GM12878 (cell line): Measurements from ENCODE around the gene RIPK4. TPM values are rescaled to one million over a fixed set of nuclear protein-coding genes. Genes with fewer than 3 reads are reported as not detected.

Experiments used
- ATAC-seq: fragments of 200-7000 bp; cut with Tn5 transposase; 3 replicates; pipeline ENCODE4 v1.9.1; 2020; ENCODE audit warnings: mild to moderate bottlenecking, moderate library complexity
- BruUV-seq: library from RNA; stranded (reverse); fragments of 400-500 nt; replicated peaks from 2 replicates; lab custom pipeline; 2021; lab: Mats Ljungman, UMichigan
- CTCF ChIA-PET: fragments of 300-600 bp; sonication (Branson Sonifier 250); formaldehyde crosslinking; extraction: SDS; loops from one replicate; lab custom pipeline; 2021; ENCODE audit warnings: inconsistent platforms; lab: Yijun Ruan, JAX
- POLR2A ChIA-PET: fragments of 350-600 bp; formaldehyde crosslinking; extraction: SDS; loops from one replicate; lab custom pipeline; 2021; ENCODE audit warnings: inconsistent platforms; lab: Charles Lee
- RAD21 ChIA-PET: fragments of 300-600 bp; sonication (Branson Sonifier 250); formaldehyde crosslinking; loops from one replicate; lab custom pipeline; 2023; ENCODE audit warnings: antibody characterized with exemption; ENCODE audit not compliant: unreplicated experiment; lab: Charles Lee
- SMC1A ChIA-PET: fragments of 300-600 bp; sonication (Branson Sonifier 250); formaldehyde crosslinking; loops from one replicate; lab custom pipeline; 2023; ENCODE audit not compliant: unreplicated experiment, uncharacterized antibody; lab: Charles Lee
- DNase-seq: peaks from one replicate; pipeline ENCODE4 v3.0.0-alpha.2; 2011; ENCODE audit warnings: low read depth, low spot score
- FAIRE-seq: peaks from 3 replicates; lab custom pipeline; 2011; peaks lifted over from hg19 to GRCh38; lab: Jason Lieb, UNC
- H2AFZ ChIP-seq: 2 replicates; pipeline ENCODE4 v1.6.0; 2011; ENCODE audit warnings: low read depth, low read length, control low read depth; ENCODE audit not compliant: control insufficient read depth
- H3K27ac ChIP-seq: 2 replicates; pipeline ENCODE4 v1.5.1; 2011; ENCODE audit warnings: control low read depth; ENCODE audit not compliant: control insufficient read depth, insufficient read depth
- H3K27me3 ChIP-seq, 2 experiments: replicated peaks in 1 of 2; 2 replicates each; pipeline versions ENCODE4 v1.6.0 to v1.6.1; 2011; ENCODE audit warnings: low read length in 1 of 2; ENCODE audit not compliant: control insufficient read depth in 2 of 2, insufficient read depth in 2 of 2
- H3K36me3 ChIP-seq, 2 experiments: 2 replicates each; pipeline ENCODE4 v1.5.1; 2011; ENCODE audit warnings: low read length in 1 of 2; ENCODE audit not compliant: control insufficient read depth in 2 of 2, insufficient read depth in 2 of 2
- H3K4me1 ChIP-seq: 2 replicates; pipeline ENCODE4 v1.6.1; 2011; ENCODE audit warnings: mild to moderate bottlenecking, low read length, moderate library complexity, mixed read lengths; ENCODE audit not compliant: control insufficient read depth, insufficient read depth
- H3K4me2 ChIP-seq: 2 replicates; pipeline ENCODE4 v1.6.0; 2011; ENCODE audit warnings: control low read depth; ENCODE audit not compliant: control insufficient read depth, insufficient read depth
- H3K4me3 ChIP-seq: fragments of 200-600 bp; sonication (generic); 2 replicates; pipeline ENCODE4 v1.5.1; 2016
- H3K79me2 ChIP-seq: 2 replicates; pipeline ENCODE4 v1.6.0; 2011; ENCODE audit warnings: low read length; ENCODE audit not compliant: control insufficient read depth, insufficient read depth
- H3K9ac ChIP-seq: 2 replicates; pipeline ENCODE4 v1.8.0; 2011; ENCODE audit warnings: low read length, control low read depth, mixed read lengths; ENCODE audit not compliant: control insufficient read depth, insufficient read depth
- H3K9me3 ChIP-seq: replicated peaks from 3 replicates; pipeline ENCODE4 v1.5.1; 2011; ENCODE audit warnings: mild to moderate bottlenecking, low read length; ENCODE audit not compliant: control insufficient read depth, insufficient read depth
- H4K20me1 ChIP-seq: 2 replicates; pipeline ENCODE4 v1.6.0; 2011; ENCODE audit not compliant: control insufficient read depth, insufficient read depth
- BCL11A ChIP-seq: IDR thresholded peaks from 2 replicates; pipeline ENCODE4 v1.6.1; 2011; ENCODE audit warnings: low read depth, low read length
- BCLAF1 ChIP-seq: fragments of 450-650 bp; IDR thresholded peaks from 2 replicates; pipeline ENCODE4 v1.6.1; 2017; ENCODE audit warnings: antibody characterized with exemption, mild to moderate bottlenecking, moderate library complexity
- EP300 ChIP-seq, 2 experiments: fragments of 150-350 bp in 1 of 2; IDR thresholded peaks; 2 replicates each; pipeline ENCODE4 v1.6.1; 2011 to 2012; ENCODE audit warnings: low read depth in 2 of 2, low read length in 2 of 2, borderline replicate concordance in 1 of 2, improper control_type of control experiment in 1 of 2, inconsistent platforms in 1 of 2; ENCODE audit not compliant: control insufficient read depth in 1 of 2
- ETV6 ChIP-seq, 2 experiments: fragments of 450-650 bp in 1 of 2; IDR thresholded peaks in 1 of 2; conservative IDR thresholded peaks in 1 of 2; 2 replicates each; pipeline ENCODE4 v1.6.1; 2014; ENCODE audit warnings: antibody characterized with exemption in 1 of 2, borderline replicate concordance in 1 of 2, low read depth in 1 of 2, mild to moderate bottlenecking in 1 of 2, moderate library complexity in 1 of 2
- MEF2B ChIP-seq: fragments of 450-650 bp; IDR thresholded peaks from 2 replicates; pipeline ENCODE4 v1.6.1; 2018; ENCODE audit warnings: mild to moderate bottlenecking, moderate library complexity; ENCODE audit not compliant: partially characterized antibody, poor library complexity, severe bottlenecking
- NFYA ChIP-seq: IDR thresholded peaks from 2 replicates; pipeline ENCODE4 v1.6.1; 2011; ENCODE audit warnings: low read depth, mild to moderate bottlenecking, low read length, improper control_type of control experiment, borderline replicate concordance
- POU2F2 ChIP-seq: IDR thresholded peaks from 3 replicates; pipeline ENCODE4 v1.6.1; 2011; ENCODE audit warnings: low read depth, mild to moderate bottlenecking, low read length, borderline replicate concordance
- RCOR1 ChIP-seq: conservative IDR thresholded peaks from 2 replicates; pipeline ENCODE4 v1.6.1; 2012; ENCODE audit warnings: low read depth, low read length, improper control_type of control experiment
- SMARCA5 ChIP-seq: fragments of 450-650 bp; IDR thresholded peaks from 2 replicates; pipeline ENCODE4 v1.6.1; 2017; ENCODE audit warnings: mild to moderate bottlenecking
- SMC3 ChIP-seq: IDR thresholded peaks from 2 replicates; pipeline ENCODE4 v1.6.1; 2011; ENCODE audit warnings: low read length, improper control_type of control experiment, borderline replicate concordance
- SREBF2 ChIP-seq: IDR thresholded peaks from 2 replicates; pipeline ENCODE4 v1.6.1; 2012; ENCODE audit warnings: mild to moderate bottlenecking, low read length
- ZBED1 ChIP-seq: IDR thresholded peaks from 2 replicates; pipeline ENCODE4 v1.6.1; 2016; ENCODE audit warnings: borderline replicate concordance
- WGBS: methylation state at CpG from one replicate; pipeline ENCODE4 v1.1.6; 2016; ENCODE audit warnings: low lambda C conversion rate; ENCODE audit not compliant: insufficient replicate concordance, insufficient coverage; ENCODE audit errors: missing lambda C conversion rate; 5-methylcytosine and 5-hydroxymethylcytosine counted together
- in situ Hi-C: fragments of 300-500 bp; cut with MboI; formaldehyde crosslinking; loops from 9 replicates; pipeline ENCODE4 v1.14.3; 2018; ENCODE audit warnings: mixed read lengths
- intact Hi-C: fragments of 100-400 bp; cut with micrococcal nuclease; formaldehyde crosslinking; loops from one replicate; pipeline ENCODE4 v1.14.2; 2022; ENCODE audit not compliant: unreplicated experiment
- polyA plus RNA-seq, 11 experiments: library from polyadenylated mRNA; depleted of rRNA in 4 of 11; unstranded in 6 of 11; stranded (reverse) in 5 of 11; fragments of >200 nt; fragmentation: Nextera tagmentation in 4 of 11; fragmentation: Illumina TruSeq in 1 of 11; extraction: Ambion mirVana in 4 of 11; extraction: Trizol in 1 of 11; gene quantifications; 1 replicate in 1 of 11; 2 replicates in 10 of 11; pipeline versions ENCODE4 v1.2.1 to v1.2.3, GENCODE V29; 2011 to 2016; ENCODE audit warnings: inconsistent platforms in 2 of 11, missing spikeins in 2 of 11, low read depth in 1 of 11
- total RNA-seq, 4 experiments: library from RNA; depleted of rRNA in 3 of 4; stranded (reverse); fragments of >200 nt in 3 of 4; fragmentation: Illumina TruSeq in 1 of 4; extraction: Trizol in 1 of 4; gene quantifications; 2 replicates each; pipeline versions ENCODE4 v1.2.1 to v1.2.3, GENCODE V29; 2013 to 2021
- TF ChIP-seq, protein P1 (sequence below), 3 experiments: IDR thresholded peaks in 2 of 3; conservative IDR thresholded peaks in 1 of 3; 2 replicates each; pipeline ENCODE4 v1.5.1; 2011; ENCODE audit warnings: low read depth in 3 of 3, low read length in 3 of 3, mild to moderate bottlenecking in 3 of 3, control low read depth in 2 of 3, moderate library complexity in 2 of 3, inconsistent platforms in 1 of 3, mixed read lengths in 1 of 3; ENCODE audit not compliant: control insufficient read depth in 2 of 3, insufficient read depth in 1 of 3; ENCODE audit errors: extremely low read depth in 1 of 3
- TF ChIP-seq, protein P2 (sequence below): fragments of 450-650 bp; IDR thresholded peaks from 2 replicates; pipeline ENCODE4 v1.6.1; 2016; ENCODE audit warnings: mild to moderate bottlenecking, moderate library complexity, borderline replicate concordance

RIPK4 gene
- total and polyA plus RNA-seq, 10 of the 15 experiments (the other 5 are each of a cell fraction or from before 2014, with no cell fraction given) = 0.05 TPM; not detected in 9

GRCh38 chr21:41754479-41754891 is 12.4 kb downstream of the RIPK4 start:
- ChIA-PET POLR2A (no interaction called here), CTCF (interaction anchor here (0.6 to 2.2 kb wide), 2 partner anchors 143 to 353 kb away, joined by 3 to 6 read pairs; no protein-coding TSS in a partner anchor), RAD21 (interaction anchor here (1.1 kb wide), 1 partner anchor 141 kb away, joined by 3 read pairs; no protein-coding TSS in a partner anchor), SMC1A (no interaction called here)
- Histone ChIP-seq H2AFZ (no peak overlapping the region), H3K27ac (no peak overlapping the region), H3K36me3 (no peaks in the 10 kb centered on the region), H3K9me3 (no peaks in the 10 kb centered on the region), H3K27me3 (no peaks in the 10 kb centered on the region; a peak in 1 of 4 replicates), H3K4me3 (no peak overlapping the region), H3K4me1 (no peaks in the 10 kb centered on the region), H3K9ac (no peak overlapping the region), H3K4me2 (no peak overlapping the region), H4K20me1 (no peaks in the 10 kb centered on the region), H3K79me2 (no peaks in the 10 kb centered on the region)
- DNase-seq = no peak
- in situ Hi-C loops = no loop called here
- intact Hi-C loops = no loop called here
- no peak for ATAC-seq
- BruUV-seq = no TSS peak
- no peak for FAIRE-seq
- WGBS = 2% methylated on average over 10 of the region's 10 CpGs
- TF ChIP-seq POU2F2 (no peak), SREBF2 (no peak), SMARCA5 (no peak), EP300 (IDR thresholded peaks at IDR 0.05; ENCODE audit: borderline replicate concordance in 1 of 2, control insufficient read depth in 1 of 2, low read depth in 2 of 2, low read length in 2 of 2) (no peak), SMC3 (no peak), NFYA (no peak), BCL11A (no peak), MEF2B (no peak), ZBED1 (no peak), BCLAF1 (no peak), ETV6 (conservative IDR thresholded peaks at IDR 0.05 in 1 of 2, IDR thresholded peaks at IDR 0.05 in 1 of 2; ENCODE audit: borderline replicate concordance in 1 of 2, low read depth in 1 of 2) (no peak), RCOR1 (no peak)
- TF ChIP-seq, protein P1, sequence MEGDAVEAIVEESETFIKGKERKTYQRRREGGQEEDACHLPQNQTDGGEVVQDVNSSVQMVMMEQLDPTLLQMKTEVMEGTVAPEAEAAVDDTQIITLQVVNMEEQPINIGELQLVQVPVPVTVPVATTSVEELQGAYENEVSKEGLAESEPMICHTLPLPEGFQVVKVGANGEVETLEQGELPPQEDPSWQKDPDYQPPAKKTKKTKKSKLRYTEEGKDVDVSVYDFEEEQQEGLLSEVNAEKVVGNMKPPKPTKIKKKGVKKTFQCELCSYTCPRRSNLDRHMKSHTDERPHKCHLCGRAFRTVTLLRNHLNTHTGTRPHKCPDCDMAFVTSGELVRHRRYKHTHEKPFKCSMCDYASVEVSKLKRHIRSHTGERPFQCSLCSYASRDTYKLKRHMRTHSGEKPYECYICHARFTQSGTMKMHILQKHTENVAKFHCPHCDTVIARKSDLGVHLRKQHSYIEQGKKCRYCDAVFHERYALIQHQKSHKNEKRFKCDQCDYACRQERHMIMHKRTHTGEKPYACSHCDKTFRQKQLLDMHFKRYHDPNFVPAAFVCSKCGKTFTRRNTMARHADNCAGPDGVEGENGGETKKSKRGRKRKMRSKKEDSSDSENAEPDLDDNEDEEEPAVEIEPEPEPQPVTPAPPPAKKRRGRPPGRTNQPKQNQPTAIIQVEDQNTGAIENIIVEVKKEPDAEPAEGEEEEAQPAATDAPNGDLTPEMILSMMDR (IDR thresholded peaks at IDR 0.05 in 2 of 3, conservative IDR thresholded peaks at IDR 0.05 in 1 of 3; ENCODE audit: control insufficient read depth in 2 of 3, extremely low read depth in 1 of 3, insufficient read depth in 1 of 3, low read depth in 3 of 3, low read length in 3 of 3) = no peak
- TF ChIP-seq, protein P2, sequence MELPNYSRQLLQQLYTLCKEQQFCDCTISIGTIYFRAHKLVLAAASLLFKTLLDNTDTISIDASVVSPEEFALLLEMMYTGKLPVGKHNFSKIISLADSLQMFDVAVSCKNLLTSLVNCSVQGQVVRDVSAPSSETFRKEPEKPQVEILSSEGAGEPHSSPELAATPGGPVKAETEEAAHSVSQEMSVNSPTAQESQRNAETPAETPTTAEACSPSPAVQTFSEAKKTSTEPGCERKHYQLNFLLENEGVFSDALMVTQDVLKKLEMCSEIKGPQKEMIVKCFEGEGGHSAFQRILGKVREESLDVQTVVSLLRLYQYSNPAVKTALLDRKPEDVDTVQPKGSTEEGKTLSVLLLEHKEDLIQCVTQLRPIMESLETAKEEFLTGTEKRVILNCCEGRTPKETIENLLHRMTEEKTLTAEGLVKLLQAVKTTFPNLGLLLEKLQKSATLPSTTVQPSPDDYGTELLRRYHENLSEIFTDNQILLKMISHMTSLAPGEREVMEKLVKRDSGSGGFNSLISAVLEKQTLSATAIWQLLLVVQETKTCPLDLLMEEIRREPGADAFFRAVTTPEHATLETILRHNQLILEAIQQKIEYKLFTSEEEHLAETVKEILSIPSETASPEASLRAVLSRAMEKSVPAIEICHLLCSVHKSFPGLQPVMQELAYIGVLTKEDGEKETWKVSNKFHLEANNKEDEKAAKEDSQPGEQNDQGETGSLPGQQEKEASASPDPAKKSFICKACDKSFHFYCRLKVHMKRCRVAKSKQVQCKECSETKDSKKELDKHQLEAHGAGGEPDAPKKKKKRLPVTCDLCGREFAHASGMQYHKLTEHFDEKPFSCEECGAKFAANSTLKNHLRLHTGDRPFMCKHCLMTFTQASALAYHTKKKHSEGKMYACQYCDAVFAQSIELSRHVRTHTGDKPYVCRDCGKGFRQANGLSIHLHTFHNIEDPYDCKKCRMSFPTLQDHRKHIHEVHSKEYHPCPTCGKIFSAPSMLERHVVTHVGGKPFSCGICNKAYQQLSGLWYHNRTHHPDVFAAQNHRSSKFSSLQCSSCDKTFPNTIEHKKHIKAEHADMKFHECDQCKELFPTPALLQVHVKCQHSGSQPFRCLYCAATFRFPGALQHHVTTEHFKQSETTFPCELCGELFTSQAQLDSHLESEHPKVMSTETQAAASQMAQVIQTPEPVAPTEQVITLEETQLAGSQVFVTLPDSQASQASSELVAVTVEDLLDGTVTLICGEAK = no peak
